HepG2 (cell line): Measurements from ENCODE around the gene HEXD. TPM values are rescaled to one million over a fixed set of nuclear protein-coding genes. Genes with fewer than 3 reads are reported as not detected.
A peak's percentile ranks its signal among the peaks of the same experiment; 100 is the strongest.

Experiments
- ADNP ChIP-seq: sonication (generic); formaldehyde crosslinking; IDR thresholded peaks from 2 replicates; pipeline ENCODE4 v1.4.0; 2020; ENCODE audit warnings: missing genetic modification reagents
- FOXJ3 ChIP-seq: sonication (generic); formaldehyde crosslinking; IDR thresholded peaks from 2 replicates; pipeline ENCODE4 v1.4.0; 2020; ENCODE audit warnings: missing genetic modification reagents, mild to moderate bottlenecking, borderline replicate concordance
- HIVEP1 ChIP-seq: sonication (generic); formaldehyde crosslinking; IDR thresholded peaks from 2 replicates; pipeline ENCODE4 v1.4.0; 2020; ENCODE audit warnings: mild to moderate bottlenecking, missing genetic modification reagents
- MTA1 ChIP-seq: sonication (generic); formaldehyde crosslinking; IDR thresholded peaks from 2 replicates; pipeline ENCODE4 v1.4.0; 2020; ENCODE audit warnings: missing genetic modification reagents, mild to moderate bottlenecking, borderline replicate concordance
- PHF20 ChIP-seq: sonication (generic); formaldehyde crosslinking; IDR thresholded peaks from 2 replicates; pipeline ENCODE4 v1.5.0; 2020; ENCODE audit warnings: mild to moderate bottlenecking, missing genetic modification reagents
- REXO4 ChIP-seq: sonication (generic); formaldehyde crosslinking; IDR thresholded peaks from 2 replicates; pipeline ENCODE4 v1.8.0; 2022; ENCODE audit warnings: missing genetic modification reagents, mild to moderate bottlenecking, borderline replicate concordance
- ZNF292 ChIP-seq: sonication (generic); formaldehyde crosslinking; IDR thresholded peaks from 2 replicates; pipeline ENCODE4 v1.8.1; 2022; ENCODE audit warnings: mild to moderate bottlenecking, low read depth, missing genetic modification reagents, borderline replicate concordance
- ZNF431 ChIP-seq: sonication (generic); formaldehyde crosslinking; IDR thresholded peaks from 2 replicates; pipeline ENCODE4 v1.9.0; 2022; ENCODE audit warnings: missing genetic modification reagents, low read depth, mild to moderate bottlenecking, borderline replicate concordance
- ZNF670 ChIP-seq: sonication (generic); formaldehyde crosslinking; IDR thresholded peaks from 2 replicates; pipeline ENCODE4 v1.8.0; 2022; ENCODE audit warnings: mild to moderate bottlenecking, missing genetic modification reagents, borderline replicate concordance
- polyA plus RNA-seq, 8 experiments: library from polyadenylated mRNA; depleted of rRNA in 3 of 8; stranded (reverse) in 7 of 8; unstranded in 1 of 8; fragments of >200 nt; fragmentation: Illumina TruSeq in 4 of 8; extraction: Trizol in 4 of 8; gene quantifications; 2 replicates each; pipeline versions ENCODE4 v1.2.1 to v1.2.3, GENCODE V29; 2011 to 2016; ENCODE audit warnings: low read depth in 4 of 8, missing spikeins in 1 of 8, mixed read lengths in 1 of 8; ENCODE audit not compliant: insufficient read depth in 1 of 8
- total RNA-seq, 5 experiments: library from RNA; depleted of rRNA; stranded (reverse); fragments of >200 nt; fragmentation: Illumina TruSeq; extraction: Trizol; gene quantifications; 2 replicates each; pipeline ENCODE4 v1.2.3, GENCODE V29; 2016; ENCODE audit warnings: low read depth in 1 of 5
- TF ChIP-seq, protein P1 (sequence below): sonication (generic); formaldehyde crosslinking; IDR thresholded peaks from 2 replicates; pipeline ENCODE4 v1.4.0; 2020; ENCODE audit warnings: mild to moderate bottlenecking, missing genetic modification reagents
- TF ChIP-seq, protein P2 (sequence below), 2 experiments: sonication (generic) in 1 of 2; formaldehyde crosslinking in 1 of 2; IDR thresholded peaks; 2 replicates each; pipeline versions ENCODE4 v1.4.0 to v1.6.1; 2018 to 2020; ENCODE audit warnings: missing genetic modification reagents in 2 of 2, borderline replicate concordance in 1 of 2, low read depth in 1 of 2, mild to moderate bottlenecking in 1 of 2, missing biosample characterization in 1 of 2
- TF ChIP-seq, protein P3 (sequence below): sonication (generic); formaldehyde crosslinking; IDR thresholded peaks from 2 replicates; pipeline ENCODE4 v1.9.0; 2021; ENCODE audit warnings: missing genetic modification reagents, borderline replicate concordance
- TF ChIP-seq, protein P4 (sequence below): sonication (generic); formaldehyde crosslinking; conservative IDR thresholded peaks from 2 replicates; pipeline ENCODE4 v1.4.0; 2020; ENCODE audit warnings: mild to moderate bottlenecking, missing genetic modification reagents, moderate library complexity
- TF ChIP-seq, protein P5 (sequence below): sonication (generic); formaldehyde crosslinking; IDR thresholded peaks from 2 replicates; pipeline ENCODE4 v1.8.1; 2023; ENCODE audit warnings: mild to moderate bottlenecking, missing genetic modification reagents

The HEXD gene
- total and polyA plus RNA-seq, 2 of the 13 experiments (the other 11 are each of a cell fraction or from before 2014, with no cell fraction given), result 22.3 to 41.8 TPM

DNA sequence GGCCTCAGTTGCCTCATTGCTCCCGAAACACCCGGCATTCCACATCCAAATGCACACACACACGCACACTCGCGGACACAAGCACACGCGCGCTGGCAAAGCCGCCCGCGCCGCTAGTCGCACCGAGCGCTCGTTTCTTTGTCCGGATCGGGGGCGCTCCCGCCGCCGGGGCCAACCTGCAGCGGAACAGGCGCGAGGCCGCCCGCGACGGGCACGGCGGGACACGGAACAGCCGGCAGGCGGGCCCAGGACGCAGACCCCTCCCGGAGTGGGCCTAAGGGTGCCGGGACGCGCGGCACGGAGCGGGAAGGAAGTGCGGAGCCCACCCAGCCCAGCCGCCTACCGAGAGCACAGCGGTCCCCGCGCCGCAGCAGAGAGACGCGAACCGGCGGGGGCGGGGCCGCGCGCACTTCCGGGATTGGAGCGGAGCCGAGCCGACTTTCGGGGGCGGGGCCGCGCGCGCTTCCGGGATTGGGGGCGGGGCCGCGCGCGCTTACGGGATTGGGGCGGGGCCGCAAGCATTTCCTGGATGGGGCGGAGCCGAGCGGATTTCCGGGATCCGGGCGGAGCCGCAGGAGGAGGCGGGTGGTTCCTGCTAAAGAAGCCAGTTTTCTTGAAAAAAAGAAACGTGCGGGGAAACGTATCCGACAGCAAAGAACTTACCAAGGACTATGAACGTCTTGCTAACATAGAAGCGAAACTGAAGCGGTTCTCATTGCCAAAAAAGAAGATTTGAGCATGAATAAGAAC is 32.4 kb downstream of the HEXD start, which contains the start of gene CYBC1 (continued):
- no peak for TF ChIP-seq REXO4
- TF ChIP-seq, protein P1, sequence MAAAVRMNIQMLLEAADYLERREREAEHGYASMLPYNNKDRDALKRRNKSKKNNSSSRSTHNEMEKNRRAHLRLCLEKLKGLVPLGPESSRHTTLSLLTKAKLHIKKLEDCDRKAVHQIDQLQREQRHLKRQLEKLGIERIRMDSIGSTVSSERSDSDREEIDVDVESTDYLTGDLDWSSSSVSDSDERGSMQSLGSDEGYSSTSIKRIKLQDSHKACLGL (CRISPR knock-in tag), result no peak; the same call in none of the 2 replicates
- TF ChIP-seq, protein P2, sequence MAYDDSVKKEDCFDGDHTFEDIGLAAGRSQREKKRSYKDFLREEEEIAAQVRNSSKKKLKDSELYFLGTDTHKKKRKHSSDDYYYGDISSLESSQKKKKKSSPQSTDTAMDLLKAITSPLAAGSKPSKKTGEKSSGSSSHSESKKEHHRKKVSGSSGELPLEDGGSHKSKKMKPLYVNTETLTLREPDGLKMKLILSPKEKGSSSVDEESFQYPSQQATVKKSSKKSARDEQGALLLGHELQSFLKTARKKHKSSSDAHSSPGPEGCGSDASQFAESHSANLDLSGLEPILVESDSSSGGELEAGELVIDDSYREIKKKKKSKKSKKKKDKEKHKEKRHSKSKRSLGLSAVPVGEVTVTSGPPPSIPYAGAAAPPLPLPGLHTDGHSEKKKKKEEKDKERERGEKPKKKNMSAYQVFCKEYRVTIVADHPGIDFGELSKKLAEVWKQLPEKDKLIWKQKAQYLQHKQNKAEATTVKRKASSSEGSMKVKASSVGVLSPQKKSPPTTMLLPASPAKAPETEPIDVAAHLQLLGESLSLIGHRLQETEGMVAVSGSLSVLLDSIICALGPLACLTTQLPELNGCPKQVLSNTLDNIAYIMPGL (CRISPR knock-in tag; IDR thresholded peaks at IDR 0.05; ENCODE audit: borderline replicate concordance in 1 of 2, low read depth in 1 of 2), result peak; percentile 82 to 85; a peak in 3 of 4 replicates
- TF ChIP-seq, protein P3, sequence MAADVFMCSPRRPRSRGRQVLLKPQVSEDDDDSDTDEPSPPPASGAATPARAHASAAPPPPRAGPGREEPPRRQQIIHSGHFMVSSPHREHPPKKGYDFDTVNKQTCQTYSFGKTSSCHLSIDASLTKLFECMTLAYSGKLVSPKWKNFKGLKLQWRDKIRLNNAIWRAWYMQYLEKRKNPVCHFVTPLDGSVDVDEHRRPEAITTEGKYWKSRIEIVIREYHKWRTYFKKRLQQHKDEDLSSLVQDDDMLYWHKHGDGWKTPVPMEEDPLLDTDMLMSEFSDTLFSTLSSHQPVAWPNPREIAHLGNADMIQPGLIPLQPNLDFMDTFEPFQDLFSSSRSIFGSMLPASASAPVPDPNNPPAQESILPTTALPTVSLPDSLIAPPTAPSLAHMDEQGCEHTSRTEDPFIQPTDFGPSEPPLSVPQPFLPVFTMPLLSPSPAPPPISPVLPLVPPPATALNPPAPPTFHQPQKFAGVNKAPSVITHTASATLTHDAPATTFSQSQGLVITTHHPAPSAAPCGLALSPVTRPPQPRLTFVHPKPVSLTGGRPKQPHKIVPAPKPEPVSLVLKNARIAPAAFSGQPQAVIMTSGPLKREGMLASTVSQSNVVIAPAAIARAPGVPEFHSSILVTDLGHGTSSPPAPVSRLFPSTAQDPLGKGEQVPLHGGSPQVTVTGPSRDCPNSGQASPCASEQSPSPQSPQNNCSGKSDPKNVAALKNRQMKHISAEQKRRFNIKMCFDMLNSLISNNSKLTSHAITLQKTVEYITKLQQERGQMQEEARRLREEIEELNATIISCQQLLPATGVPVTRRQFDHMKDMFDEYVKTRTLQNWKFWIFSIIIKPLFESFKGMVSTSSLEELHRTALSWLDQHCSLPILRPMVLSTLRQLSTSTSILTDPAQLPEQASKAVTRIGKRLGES (CRISPR knock-in tag), result peak; percentile 73; the same call in 1 of the 2 replicates
- peak; percentile 93 for TF ChIP-seq PHF20 (CRISPR knock-in tag)
- TF ChIP-seq ZNF431 (CRISPR knock-in tag), result no peak
- TF ChIP-seq HIVEP1, result no peak
- no peak for TF ChIP-seq ADNP (CRISPR knock-in tag)
- TF ChIP-seq, protein P4, sequence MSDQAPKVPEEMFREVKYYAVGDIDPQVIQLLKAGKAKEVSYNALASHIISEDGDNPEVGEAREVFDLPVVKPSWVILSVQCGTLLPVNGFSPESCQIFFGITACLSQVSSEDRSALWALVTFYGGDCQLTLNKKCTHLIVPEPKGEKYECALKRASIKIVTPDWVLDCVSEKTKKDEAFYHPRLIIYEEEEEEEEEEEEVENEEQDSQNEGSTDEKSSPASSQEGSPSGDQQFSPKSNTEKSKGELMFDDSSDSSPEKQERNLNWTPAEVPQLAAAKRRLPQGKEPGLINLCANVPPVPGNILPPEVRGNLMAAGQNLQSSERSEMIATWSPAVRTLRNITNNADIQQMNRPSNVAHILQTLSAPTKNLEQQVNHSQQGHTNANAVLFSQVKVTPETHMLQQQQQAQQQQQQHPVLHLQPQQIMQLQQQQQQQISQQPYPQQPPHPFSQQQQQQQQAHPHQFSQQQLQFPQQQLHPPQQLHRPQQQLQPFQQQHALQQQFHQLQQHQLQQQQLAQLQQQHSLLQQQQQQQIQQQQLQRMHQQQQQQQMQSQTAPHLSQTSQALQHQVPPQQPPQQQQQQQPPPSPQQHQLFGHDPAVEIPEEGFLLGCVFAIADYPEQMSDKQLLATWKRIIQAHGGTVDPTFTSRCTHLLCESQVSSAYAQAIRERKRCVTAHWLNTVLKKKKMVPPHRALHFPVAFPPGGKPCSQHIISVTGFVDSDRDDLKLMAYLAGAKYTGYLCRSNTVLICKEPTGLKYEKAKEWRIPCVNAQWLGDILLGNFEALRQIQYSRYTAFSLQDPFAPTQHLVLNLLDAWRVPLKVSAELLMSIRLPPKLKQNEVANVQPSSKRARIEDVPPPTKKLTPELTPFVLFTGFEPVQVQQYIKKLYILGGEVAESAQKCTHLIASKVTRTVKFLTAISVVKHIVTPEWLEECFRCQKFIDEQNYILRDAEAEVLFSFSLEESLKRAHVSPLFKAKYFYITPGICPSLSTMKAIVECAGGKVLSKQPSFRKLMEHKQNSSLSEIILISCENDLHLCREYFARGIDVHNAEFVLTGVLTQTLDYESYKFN, result peak; percentile 50; the same call in 1 of the 2 replicates
- peak; percentile 82; the same call in 1 of the 2 replicates for TF ChIP-seq MTA1 (CRISPR knock-in tag)
- TF ChIP-seq ZNF670, result no peak
- TF ChIP-seq FOXJ3 (CRISPR knock-in tag), result no peak
- TF ChIP-seq ZNF292 (CRISPR knock-in tag), result no peak
- TF ChIP-seq, protein P5, sequence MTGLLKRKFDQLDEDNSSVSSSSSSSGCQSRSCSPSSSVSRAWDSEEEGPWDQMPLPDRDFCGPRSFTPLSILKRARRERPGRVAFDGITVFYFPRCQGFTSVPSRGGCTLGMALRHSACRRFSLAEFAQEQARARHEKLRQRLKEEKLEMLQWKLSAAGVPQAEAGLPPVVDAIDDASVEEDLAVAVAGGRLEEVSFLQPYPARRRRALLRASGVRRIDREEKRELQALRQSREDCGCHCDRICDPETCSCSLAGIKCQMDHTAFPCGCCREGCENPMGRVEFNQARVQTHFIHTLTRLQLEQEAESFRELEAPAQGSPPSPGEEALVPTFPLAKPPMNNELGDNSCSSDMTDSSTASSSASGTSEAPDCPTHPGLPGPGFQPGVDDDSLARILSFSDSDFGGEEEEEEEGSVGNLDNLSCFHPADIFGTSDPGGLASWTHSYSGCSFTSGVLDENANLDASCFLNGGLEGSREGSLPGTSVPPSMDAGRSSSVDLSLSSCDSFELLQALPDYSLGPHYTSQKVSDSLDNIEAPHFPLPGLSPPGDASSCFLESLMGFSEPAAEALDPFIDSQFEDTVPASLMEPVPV (CRISPR knock-in tag), result peak; percentile 87; the same call in 1 of the 2 replicates
